Central memory CD8-positive, alpha-beta T cell (primary cell): Measurements from ENCODE around the gene ANKRD42.

Experiments used
- ATAC-seq: fragments of 150-1000 bp; cut with Tn5 transposase; replicated peaks from 2 replicates; pipeline ENCODE4 v1.10.0; 2022; ENCODE audit warnings: mild to moderate bottlenecking, moderate FRiP score, moderate number of reproducible peaks; ENCODE audit not compliant: poor library complexity, severe bottlenecking; ENCODE audit errors: extremely low read depth
- DNase-seq, 2 donors: peaks; one replicate each; pipeline ENCODE4 v3.0.0; 2021; ENCODE audit warnings: low spot score in 2 of 2
- H3K27ac Mint-ChIP-seq: one replicate; pipeline ENCODE4 v1.8.0; 2022; ENCODE audit warnings: low read depth, mild to moderate bottlenecking, moderate library complexity, mixed read lengths
- H3K27me3 Mint-ChIP-seq: one replicate; pipeline ENCODE4 v1.8.0; 2022; ENCODE audit warnings: mixed read lengths
- H3K36me3 Mint-ChIP-seq: one replicate; pipeline ENCODE4 v1.8.0; 2022; ENCODE audit warnings: mild to moderate bottlenecking, moderate library complexity, mixed read lengths; ENCODE audit not compliant: insufficient read depth
- H3K4me1 Mint-ChIP-seq: one replicate; pipeline ENCODE4 v1.8.0; 2022; ENCODE audit warnings: mixed read lengths
- H3K4me3 Mint-ChIP-seq: one replicate; pipeline ENCODE4 v1.8.0; 2022; ENCODE audit warnings: mild to moderate bottlenecking, moderate library complexity, mixed read lengths
- H3K9me3 Mint-ChIP-seq: one replicate; pipeline ENCODE4 v1.8.0; 2022; ENCODE audit warnings: mixed read lengths

Gene ANKRD42

GRCh38 chr11:83220260-83220659, 26.7 kb downstream of the ANKRD42 start:
- Mint-ChIP-seq H3K36me3 (peaks cover 2% of the 10 kb centered on the region), H3K27ac (no peak overlapping the region), H3K27me3 (no peaks in the 10 kb centered on the region), H3K9me3 (no peaks in the 10 kb centered on the region), H3K4me3 (no peak overlapping the region), H3K4me1 (no peaks in the 10 kb centered on the region)
- no peak for ATAC-seq
- no peak for DNase-seq

DNA sequence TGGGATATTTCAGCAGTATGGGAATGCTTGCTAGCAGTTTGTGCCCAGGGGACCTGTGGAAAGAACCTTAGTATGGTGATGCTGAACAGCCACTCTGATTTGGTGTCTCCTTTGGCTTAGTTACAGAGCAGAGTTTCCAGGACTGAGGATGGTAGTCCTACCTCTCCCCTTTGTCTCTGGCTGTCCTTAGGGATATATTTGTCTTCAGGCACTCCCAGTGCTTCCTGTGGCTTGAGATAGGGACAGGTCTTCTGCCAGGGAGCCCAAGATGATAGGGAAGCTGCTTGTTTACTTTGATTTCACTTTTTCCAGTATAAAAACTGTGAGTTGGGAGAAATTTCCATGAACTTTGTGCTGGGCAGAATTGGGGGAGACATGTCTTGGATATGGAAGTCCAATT, 28.2 kb downstream of the ANKRD42 start:
- ATAC-seq (no peak), DNase-seq (no peak)
- H3K4me1 Mint-ChIP-seq = no peaks in the 10 kb centered on the region
- no peaks in the 10 kb centered on the region for H3K9me3 Mint-ChIP-seq
- no peaks in the 10 kb centered on the region for H3K27me3 Mint-ChIP-seq
- no peak overlapping the region for H3K27ac Mint-ChIP-seq
- no peak overlapping the region for H3K4me3 Mint-ChIP-seq
- no peaks in the 10 kb centered on the region for H3K36me3 Mint-ChIP-seq

DNA sequence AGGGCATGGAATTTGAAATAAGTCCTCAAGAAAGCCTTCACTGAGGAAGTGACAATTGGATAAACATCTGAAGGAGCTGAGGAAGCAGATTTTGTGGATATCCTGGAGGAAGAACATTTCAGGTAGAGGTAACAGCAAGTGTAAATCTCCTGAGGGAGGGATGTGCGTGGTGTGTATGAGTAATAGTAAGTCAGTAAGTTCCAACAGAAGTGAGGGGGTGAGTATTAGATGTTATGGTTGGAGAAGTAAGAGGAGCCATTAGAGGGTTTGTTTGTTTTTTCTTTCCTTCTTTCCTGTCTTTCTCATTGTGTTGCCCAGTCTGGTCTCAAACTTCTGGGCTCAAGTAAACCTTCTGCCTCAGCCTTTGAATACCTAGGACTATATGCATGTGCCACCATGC, 29.0 kb downstream of the ANKRD42 start:
- H3K9me3 Mint-ChIP-seq = no peaks in the 10 kb centered on the region
- no peak overlapping the region for H3K27ac Mint-ChIP-seq
- no peaks in the 10 kb centered on the region for H3K4me1 Mint-ChIP-seq
- no peak for DNase-seq
- H3K36me3 Mint-ChIP-seq = no peaks in the 10 kb centered on the region
- no peak for ATAC-seq
- H3K27me3 Mint-ChIP-seq = no peaks in the 10 kb centered on the region
- no peak overlapping the region for H3K4me3 Mint-ChIP-seq

GRCh38 chr11:83223457-83223856, 29.9 kb downstream of the ANKRD42 start:
- ATAC-seq (no peak), DNase-seq (no peak)
- H3K9me3 Mint-ChIP-seq = no peaks in the 10 kb centered on the region
- no peak overlapping the region for H3K4me3 Mint-ChIP-seq
- no peaks in the 10 kb centered on the region for H3K27me3 Mint-ChIP-seq
- H3K36me3 Mint-ChIP-seq = no peaks in the 10 kb centered on the region
- no peaks in the 10 kb centered on the region for H3K4me1 Mint-ChIP-seq
- H3K27ac Mint-ChIP-seq = no peak overlapping the region

DNA sequence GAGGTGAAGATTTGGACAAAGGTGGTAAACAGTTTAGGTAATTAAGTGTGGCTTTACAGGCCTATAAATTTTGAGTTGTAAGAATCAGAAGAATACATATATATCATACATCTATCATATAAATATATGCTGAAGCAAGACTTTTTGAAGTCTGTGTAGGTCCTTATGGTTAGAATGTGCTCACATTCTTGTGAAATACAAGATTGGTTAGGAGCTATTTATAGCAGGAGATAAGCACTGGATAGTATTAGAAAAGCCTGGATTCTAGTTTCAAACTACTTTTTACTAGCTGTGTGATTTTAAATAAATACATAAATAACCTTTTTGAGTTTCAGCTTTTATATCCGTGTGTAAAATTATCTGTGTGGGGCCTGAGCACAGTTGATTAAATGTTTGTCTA, 42.3 kb downstream of the ANKRD42 start:
- no peaks in the 10 kb centered on the region for H3K36me3 Mint-ChIP-seq
- H3K4me1 Mint-ChIP-seq = no peaks in the 10 kb centered on the region
- DNase-seq (no peak), ATAC-seq (no peak)
- no peak overlapping the region for H3K27ac Mint-ChIP-seq
- H3K27me3 Mint-ChIP-seq = no peaks in the 10 kb centered on the region
- no peaks in the 10 kb centered on the region for H3K9me3 Mint-ChIP-seq
- H3K4me3 Mint-ChIP-seq = no peak overlapping the region

GRCh38 chr11:83238111-83238510, 44.6 kb downstream of the ANKRD42 start:
- no peak overlapping the region for H3K27ac Mint-ChIP-seq
- no peak overlapping the region for H3K4me3 Mint-ChIP-seq
- no peaks in the 10 kb centered on the region for H3K36me3 Mint-ChIP-seq
- H3K4me1 Mint-ChIP-seq = no peaks in the 10 kb centered on the region
- no peak for ATAC-seq
- no peak for DNase-seq
- no peaks in the 10 kb centered on the region for H3K27me3 Mint-ChIP-seq
- H3K9me3 Mint-ChIP-seq = no peaks in the 10 kb centered on the region

DNA sequence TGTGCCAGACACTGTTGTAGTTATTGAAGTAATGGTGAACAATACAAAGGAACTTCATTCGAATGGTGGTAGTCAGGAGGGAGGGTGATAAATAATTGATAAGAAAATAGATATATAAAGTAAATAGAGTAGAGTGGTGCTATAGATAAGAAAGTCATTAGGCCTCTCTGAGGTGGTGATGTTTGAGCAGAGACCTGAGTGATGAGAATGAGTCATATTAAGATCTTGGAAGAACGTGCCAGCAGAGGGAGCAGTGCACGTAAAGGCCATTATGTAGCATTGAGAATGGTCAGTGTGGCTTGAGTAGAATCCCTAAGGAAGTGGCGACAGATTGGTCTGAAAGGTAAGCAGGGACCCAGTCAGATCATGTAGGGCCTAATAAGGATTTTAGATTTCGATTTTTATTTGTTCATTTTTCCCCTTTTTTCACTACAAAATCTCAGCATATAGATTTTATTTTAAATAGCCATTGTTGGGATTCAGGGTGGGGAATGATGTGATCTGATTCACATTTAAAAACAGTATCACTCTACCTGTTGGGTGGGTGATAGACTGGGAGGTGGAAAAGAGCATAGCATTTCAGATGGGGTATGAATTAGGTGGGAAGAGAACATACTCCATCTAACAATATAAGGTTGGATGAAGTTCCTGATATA, 47.9 kb downstream of the ANKRD42 start:
- DNase-seq (no peak), ATAC-seq (no peak)
- Mint-ChIP-seq H3K36me3 (no peaks in the 10 kb centered on the region), H3K4me3 (no peak overlapping the region), H3K4me1 (no peaks in the 10 kb centered on the region), H3K27me3 (no peaks in the 10 kb centered on the region), H3K9me3 (no peaks in the 10 kb centered on the region), H3K27ac (no peak overlapping the region)

DNA sequence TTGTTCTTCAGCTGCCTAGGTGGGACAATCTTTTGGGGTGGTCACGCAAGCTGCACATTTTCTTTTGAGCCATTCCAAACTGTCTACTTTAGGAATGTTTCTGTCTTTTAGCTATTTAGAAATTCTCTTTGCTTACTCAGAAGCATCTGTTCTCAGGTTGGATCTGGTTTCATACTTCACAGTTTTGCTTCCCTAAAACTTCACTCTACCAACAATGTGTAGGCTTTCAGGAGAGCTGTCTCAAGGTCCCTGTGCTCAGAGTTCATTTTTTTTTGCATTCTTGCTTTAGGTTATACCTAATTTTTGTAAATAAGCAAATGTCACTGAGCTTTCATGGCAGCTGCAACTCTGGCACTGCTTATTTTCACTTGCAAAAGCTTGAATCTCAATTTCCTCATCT, 55.9 kb downstream of the ANKRD42 start:
- Mint-ChIP-seq H3K9me3 (no peaks in the 10 kb centered on the region), H3K36me3 (no peaks in the 10 kb centered on the region), H3K4me3 (no peak overlapping the region), H3K4me1 (no peaks in the 10 kb centered on the region), H3K27ac (no peak overlapping the region), H3K27me3 (no peaks in the 10 kb centered on the region)
- DNase-seq (no peak), ATAC-seq (no peak)

DNA sequence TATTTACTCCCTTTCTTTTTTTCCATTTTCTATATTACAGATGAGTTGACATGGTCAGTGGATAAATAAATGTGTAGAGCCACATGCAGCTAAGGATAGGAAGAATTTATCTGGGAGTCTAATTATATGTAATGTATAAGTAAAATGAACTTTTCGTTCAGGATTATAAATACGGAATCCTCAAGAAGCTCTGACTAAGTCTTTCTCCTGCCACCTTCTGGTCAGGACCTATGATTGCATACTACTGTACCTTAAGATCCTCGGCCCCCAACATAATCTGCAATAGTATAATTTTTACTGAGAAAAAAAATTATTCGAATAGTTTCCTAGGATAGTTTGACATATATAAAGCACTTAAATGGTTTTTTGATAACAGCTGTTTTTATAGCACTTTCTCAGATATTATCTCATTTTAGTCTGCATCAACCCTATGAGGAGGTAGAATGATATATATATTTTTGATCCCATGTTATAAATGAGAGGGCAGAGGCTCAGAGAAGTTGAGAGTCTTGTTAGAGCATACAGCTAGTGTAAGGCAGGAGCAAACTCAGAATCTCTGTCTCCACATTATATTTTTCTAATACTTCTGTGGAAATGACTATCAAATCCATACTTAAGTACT, 56.6 kb downstream of the ANKRD42 start:
- Mint-ChIP-seq H3K9me3 (no peaks in the 10 kb centered on the region), H3K4me3 (no peak overlapping the region), H3K36me3 (no peaks in the 10 kb centered on the region), H3K27ac (no peak overlapping the region), H3K4me1 (no peaks in the 10 kb centered on the region), H3K27me3 (no peaks in the 10 kb centered on the region)
- ATAC-seq (no peak), DNase-seq (no peak)

DNA sequence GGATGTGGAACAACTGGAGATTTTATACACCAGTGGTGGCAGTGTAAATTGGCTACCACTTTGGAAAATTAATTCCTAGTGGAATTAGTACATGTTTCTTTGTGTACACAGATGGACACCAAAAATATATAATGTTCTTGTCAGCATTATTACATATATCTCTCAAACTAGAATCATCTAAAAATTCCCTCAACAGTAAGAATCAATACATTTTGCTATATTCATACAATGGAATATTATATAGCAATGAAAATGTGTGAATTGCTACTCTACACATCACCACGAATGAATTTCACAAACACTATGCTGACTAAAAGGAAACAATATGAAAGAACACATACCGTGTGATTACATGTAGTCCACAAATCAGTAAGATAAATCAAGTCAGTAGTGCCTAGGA, 58.8 kb downstream of the ANKRD42 start:
- Mint-ChIP-seq H3K36me3 (no peaks in the 10 kb centered on the region), H3K4me3 (no peak overlapping the region), H3K9me3 (no peaks in the 10 kb centered on the region), H3K27me3 (no peaks in the 10 kb centered on the region), H3K4me1 (no peaks in the 10 kb centered on the region), H3K27ac (no peak overlapping the region)
- ATAC-seq (no peak), DNase-seq (no peak)

- Mint-ChIP-seq H3K4me3 (no peak overlapping the region), H3K27me3 (no peaks in the 10 kb centered on the region), H3K9me3 (no peaks in the 10 kb centered on the region), H3K4me1 (no peaks in the 10 kb centered on the region), H3K36me3 (peaks cover 5% of the 10 kb centered on the region), H3K27ac (no peak overlapping the region)
- no peak for ATAC-seq
- DNase-seq = no peak
Observed at GRCh38 chr11:83252941-83253340, 59.4 kb downstream of the ANKRD42 start.

- Mint-ChIP-seq H3K27me3 (no peaks in the 10 kb centered on the region), H3K4me1 (no peaks in the 10 kb centered on the region), H3K27ac (no peak overlapping the region), H3K9me3 (no peaks in the 10 kb centered on the region), H3K4me3 (no peak overlapping the region), H3K36me3 (peaks cover 12% of the 10 kb centered on the region)
- ATAC-seq = no peak
- DNase-seq = no peak
Observed at GRCh38 chr11:83255366-83255765, 61.9 kb downstream of the ANKRD42 start.

GRCh38 chr11:83256602-83257340, 63.3 kb downstream of the ANKRD42 start:
- Mint-ChIP-seq H3K4me1 (no peaks in the 10 kb centered on the region), H3K27me3 (no peaks in the 10 kb centered on the region), H3K9me3 (no peaks in the 10 kb centered on the region), H3K36me3 (peaks cover 18% of the 10 kb centered on the region), H3K27ac (peak overlapping the region; percentile 3), H3K4me3 (no peak overlapping the region)
- DNase-seq (no peak), ATAC-seq (no peak)
